B cell (primary cell): ENCODE measurements around the gene KCNH5.

ENCODE experiments used
- CTCF ChIP-seq: fragments of 200-600 bp; IDR thresholded peaks from one replicate; pipeline ENCODE4 v1.8.0; 2022; ENCODE audit warnings: antibody characterized with exemption, mild to moderate bottlenecking
- EZH2 ChIP-seq: IDR thresholded peaks from 2 replicates; pipeline ENCODE4 v1.6.1; 2012; ENCODE audit warnings: borderline replicate concordance, low read depth, mild to moderate bottlenecking, moderate library complexity, low read length; ENCODE audit not compliant: insufficient read depth, poor library complexity, severe bottlenecking

DNA sequence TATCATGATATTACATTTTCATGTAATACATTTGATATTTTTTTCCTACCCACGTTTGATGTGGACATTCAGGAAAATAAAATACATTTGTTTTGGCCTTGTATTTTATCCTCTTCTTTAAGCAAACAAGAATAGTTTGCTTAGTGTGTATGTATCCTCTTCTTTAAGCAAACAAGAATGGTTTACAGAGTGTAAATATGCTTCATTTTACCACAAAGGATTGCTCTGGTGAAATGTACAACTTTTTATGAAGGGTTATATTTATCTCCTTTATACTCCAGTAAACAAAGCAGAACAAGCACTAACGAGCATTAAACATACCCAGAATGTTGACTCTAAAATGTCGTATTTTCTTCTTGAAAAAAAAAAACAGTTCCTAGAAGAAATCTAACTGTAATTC is 244.7 kb downstream of the KCNH5 start:
- TF ChIP-seq EZH2 (no peak), CTCF (no peak)
